UCSD-AML1 (cell line): ENCODE data around the gene NEDD4.
"Not testable (repeated sequence)": the region's sequence is repeated elsewhere in the genome, so short reads cannot be mapped to it uniquely, and the experiment has no call there.

Source experiments
- DNase-seq: peaks from one replicate; lab custom pipeline; 2025; ENCODE audit not compliant: unreplicated experiment; lab: John Stamatoyannopoulos, UW

The NEDD4 gene

DNA sequence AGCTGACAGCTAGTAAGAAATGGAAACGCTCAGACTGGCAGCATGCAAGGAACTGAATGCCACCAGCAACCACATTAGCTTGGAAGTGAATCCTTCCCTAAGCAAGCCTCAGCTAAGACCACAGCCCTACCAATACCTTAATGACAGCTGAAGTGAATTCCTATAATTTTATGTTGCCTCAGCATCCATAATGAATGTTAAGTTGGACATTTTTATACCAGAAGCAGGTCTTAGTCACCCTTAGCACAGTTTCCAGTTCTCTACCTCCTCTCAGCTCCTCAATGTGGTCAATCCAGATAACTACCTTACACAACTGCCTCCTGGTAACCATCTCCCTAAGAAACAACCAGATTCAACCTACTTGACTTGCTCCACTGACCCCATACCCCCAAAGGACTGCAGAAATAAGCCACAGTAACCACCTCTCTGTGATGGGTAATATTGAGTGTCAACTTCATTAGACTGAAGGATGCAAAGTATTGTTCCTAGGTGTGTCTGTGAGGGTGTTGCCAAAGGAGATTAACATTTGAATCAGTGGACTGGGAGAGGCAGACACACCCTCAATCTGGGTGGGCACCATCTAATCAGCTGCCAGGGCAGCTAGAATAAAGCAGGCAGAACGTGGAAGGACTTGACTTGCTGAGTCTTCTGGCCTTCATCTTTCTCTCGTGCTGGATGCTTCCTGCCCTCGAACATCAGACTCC lies 33.5 kb downstream of the NEDD4 start:
- DNase-seq = no peak

DNA sequence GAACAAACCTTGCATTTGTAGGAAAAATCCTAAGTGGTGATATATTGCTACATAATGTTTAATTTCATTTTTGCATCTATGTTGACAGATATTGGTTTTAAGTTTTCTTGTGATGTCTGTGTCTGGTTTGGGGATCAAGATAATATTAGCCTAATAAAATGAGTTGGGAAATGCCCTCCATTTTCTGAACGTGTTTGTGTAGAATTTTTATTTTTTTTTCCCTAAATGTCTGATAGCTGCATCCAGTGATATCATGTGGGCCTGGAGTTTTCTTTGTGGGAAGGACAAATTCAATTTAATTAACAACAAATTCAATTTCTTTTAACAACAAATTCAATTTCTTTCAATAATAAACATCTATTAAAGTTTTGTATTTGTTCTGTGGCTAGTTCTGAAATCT lies 35.1 kb downstream of the NEDD4 start:
- DNase-seq = no peak

DNA sequence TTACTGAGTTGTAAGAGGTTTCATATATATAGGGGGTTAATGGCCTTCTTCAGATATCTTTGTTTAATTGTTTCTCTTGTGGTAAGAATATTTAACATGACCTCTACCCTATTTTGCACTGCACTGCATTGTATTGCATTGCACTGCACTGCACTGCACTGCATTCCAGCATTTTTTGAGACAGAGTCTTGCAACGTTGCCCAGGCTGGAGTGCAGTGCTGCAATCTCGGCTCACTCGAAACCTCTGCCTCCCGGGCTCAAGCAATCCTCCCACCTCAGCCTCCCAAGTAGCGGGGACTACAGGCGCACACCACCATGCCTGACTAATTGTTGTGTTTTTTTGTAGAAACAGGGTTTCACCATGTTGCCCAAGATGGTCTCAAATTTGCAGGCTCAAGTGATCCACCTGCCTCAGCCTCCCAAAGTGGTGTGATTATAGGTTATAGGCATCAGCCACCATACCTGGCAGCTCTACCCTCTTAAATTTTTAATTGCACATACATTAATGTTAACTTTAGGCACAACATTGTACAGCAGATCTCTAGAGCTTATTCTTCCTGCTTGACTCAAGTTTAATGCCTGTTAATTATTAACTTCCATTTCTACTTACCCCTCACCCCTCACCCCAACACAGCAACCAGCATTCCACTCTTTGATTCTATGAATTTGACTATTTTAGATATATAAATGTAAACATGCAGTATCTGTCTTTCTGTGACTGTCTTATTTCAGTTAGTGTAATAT lies 38.4 kb downstream of the NEDD4 start:
- no peak for DNase-seq

DNA sequence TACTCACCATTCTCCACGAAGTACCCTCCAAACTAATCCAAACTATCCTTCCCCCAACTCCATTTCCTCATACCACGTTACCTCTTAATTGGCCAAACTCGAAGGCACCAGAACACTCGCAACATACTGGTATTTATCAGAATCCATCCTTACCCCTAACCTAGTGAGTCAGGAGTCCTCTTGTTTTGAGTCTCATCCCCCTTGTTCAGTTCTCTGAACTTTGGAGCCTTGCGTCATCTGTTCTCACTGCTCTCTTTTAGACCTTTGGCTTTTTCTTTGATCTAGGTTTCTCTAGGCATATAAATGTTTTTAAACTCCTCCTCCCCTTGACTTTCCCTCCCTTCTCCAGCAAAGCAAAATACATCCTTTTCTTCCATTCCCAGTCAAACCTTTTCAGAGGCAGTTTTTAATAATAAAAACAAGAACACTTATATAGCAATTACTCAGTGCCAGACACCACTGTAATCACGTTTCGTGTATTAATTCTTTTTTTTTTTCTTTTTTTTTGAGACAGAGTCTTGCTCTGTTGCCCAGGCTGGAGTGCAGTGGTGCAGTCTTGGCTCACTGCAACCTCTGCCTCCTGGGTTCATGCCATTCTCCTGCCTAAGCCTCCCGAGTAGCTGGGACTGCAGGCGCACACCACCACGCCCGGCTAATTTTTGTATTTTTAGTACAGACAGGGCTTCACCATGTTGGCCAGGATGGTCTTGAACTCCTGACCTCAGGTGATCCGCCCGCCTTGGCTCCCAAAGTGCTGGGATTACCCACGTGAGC lies 40.7 kb downstream of the NEDD4 start:
- DNase-seq = not testable (repeated sequence)

DNA sequence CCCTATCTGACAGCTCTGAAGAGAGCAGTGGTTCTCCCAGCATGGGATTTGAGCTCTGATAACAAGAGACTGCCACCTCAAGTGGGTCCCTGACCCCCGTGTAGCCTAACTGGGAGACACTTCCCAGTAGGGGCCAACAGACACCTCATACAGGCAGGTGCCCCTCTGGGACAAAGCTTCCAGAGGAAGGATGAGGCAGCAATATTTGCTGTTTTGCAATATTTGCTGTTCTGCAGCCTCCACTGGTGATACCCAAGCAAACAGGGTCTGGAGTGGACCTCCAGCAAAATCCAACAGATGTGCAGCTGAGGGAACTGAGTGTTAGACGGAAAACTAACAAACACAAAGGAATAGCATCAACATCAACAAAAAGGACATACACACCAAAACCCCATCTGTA lies 48.8 kb downstream of the NEDD4 start:
- not testable (repeated sequence) for DNase-seq

DNA sequence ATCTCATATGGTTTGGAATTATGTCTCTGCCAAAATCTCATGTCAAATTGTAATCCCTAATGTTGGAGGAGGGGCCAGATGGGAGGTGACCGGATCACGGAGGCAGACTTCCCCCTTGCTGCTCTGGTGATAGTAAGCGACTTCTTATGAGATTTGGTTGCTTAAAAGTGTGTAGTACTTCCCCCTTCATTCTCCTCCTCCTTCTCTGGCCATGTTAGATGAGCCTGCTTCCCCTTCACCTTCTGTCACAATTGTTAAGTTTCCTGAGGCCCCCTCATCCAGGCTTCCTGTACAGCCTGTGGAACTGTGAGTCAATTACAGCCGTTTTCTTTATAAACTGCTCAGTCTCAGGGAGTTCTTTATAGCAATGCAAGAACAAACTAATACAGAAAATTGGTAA lies 51.1 kb downstream of the NEDD4 start:
- DNase-seq = peak; percentile 48

DNA sequence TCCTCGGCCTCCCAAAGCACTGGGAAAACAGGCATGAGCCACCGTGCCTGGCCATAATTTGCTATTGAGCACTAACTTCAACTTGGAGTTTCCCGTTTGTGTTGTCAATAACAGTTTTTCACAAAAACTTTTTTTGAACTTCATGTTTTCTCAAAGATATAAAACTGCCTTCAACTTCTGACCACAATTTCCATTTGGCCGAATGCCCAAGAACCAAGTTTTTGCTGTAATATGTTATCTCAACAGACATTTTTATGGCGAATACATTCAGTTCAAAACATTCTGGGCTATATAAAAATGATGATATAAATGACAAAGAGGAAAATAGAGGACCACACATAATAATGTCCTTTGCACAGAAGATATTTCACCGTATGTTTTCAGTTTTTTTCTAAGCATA lies 56.4 kb downstream of the NEDD4 start:
- peak; percentile 25 for DNase-seq

DNA sequence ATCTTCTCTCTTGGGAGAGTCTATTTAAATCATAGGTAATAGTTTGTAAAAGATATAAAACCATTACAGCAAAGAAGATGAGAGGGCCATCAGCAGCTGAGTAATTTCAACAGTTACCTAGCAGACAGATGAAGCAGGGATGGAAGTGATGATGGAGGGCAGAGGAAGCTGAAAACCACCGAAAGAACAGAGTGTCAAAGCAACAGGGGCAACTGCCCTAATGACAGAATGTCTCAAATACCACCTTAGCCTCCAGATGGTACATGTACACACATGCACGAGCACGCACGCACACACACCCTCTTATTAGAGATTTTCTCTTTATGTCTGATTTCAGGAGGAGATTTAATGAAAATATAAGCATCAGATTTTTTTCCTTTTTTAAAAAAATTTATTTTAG lies 64.5 kb downstream of the NEDD4 start:
- no peak for DNase-seq

DNA sequence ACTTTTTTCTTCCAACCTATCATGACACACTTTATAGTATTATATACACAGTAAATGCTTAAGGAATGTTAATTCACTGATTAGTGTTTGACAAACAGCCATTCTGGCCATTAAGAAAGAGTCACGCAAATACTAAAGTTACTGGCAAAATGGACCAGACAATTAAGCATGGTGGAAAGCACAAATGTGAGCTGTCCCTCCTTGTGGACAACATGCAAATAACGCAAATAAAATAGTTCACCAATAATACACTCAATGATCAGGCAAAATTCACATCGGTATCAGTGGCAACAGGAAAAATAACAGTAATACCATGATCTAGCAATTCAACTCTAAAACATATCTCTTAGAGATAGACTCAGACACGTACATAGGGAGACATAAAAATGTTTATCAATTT lies 71.7 kb downstream of the NEDD4 start:
- DNase-seq = no peak

DNA sequence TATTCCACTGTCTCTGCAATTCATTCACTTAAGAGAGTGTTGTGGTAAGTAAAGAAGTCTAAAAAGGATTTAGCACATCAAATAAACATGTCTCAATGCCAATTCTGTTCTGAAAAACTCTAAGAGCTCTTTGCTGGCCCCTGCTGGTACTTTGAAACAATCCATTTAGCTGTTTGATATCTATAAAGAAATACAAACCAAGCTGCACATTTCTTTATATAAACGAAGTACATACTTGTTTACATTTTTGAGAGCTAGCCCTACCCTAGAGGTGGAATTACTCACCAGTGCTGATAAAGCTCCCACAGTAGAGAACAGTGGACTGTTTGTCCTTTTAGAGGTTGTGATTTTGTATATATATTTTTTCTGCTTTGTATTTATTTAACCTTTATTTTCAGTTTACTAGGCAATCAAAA lies 75.5 kb downstream of the NEDD4 start:
- no peak for DNase-seq

DNA sequence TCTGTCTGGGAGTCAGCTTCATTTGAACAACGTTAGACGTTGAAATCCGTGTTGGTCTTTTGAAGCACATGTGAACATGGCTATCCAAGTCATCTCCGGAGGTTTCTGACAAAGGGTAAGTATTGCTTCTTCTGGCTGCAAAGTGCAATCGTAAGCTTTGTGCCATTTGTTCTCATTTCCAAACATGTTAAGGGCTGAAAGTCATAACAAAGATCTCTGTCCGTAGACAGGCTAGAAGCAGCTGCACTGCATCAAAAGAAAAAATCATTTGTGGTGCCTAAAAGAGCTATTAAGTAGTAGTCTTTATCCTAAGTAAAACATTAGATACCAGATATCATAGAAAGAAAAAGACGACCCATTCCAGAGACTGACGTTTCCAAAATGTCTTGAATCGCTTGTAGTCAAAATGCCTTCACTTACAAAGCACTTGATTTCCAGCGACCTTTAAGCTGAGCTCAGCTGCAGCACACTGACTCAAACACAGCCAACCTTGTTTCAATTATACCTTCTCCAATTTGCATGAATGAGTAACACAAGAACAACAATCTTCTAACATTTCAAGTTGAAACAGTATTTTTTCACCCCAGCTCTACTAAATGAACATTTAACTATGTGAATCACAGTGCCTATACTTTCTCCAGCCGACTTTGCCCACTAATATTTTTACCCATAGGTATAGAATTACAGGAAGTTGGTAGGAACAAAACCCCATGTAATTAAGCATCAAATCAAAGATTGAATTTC lies 76.6 kb downstream of the NEDD4 start:
- DNase-seq = no peak

DNA sequence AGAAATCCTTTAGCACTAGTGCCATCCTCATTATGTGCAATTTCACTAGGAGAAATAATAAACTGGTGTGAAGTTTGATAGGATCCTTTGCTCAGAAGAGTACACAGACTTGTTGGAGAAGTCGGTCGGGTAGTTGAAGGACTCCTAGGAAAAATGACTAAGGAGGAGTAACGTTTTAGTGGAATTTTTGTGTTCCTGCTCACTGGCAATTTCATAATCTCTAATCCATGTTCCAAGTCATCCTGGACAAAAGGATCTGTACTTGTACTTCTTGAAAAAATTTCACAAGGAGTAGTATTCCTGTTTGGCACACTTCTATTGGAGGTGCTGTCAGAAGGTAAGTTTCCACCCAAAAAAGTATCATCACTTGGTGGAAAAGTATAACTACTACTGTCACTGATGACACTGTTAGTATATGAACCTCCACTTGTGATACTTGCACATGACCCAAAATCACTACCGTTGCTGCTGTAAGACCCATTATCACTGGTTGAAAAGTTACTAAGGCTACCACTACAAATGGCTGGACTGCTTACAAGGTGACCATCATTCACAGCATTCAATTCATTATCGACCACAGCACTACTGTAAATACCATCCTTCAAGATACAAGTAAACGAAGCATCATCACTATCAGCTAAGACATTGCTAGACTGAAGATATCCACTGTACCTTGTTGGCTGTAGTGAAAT lies 77.4 kb downstream of the NEDD4 start:
- no peak for DNase-seq

DNA sequence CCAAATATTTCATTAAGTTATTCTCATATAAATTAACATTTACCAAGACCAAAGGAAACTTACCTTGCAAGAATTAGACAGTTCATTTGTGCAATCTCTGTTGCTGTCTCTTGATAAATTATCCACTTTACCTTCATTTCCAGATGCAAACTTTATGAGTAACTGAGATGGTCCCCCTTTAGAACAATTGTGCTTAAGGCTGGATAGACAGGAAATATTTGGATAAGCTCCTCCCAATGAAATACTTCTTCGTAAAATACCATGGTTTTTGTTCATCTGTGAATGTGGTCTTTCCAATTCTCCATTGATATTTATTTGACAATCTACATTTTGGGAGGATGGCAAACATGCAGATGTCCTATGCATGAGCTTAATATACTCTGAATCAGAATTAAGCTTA lies 78.2 kb downstream of the NEDD4 start:
- DNase-seq = no peak

DNA sequence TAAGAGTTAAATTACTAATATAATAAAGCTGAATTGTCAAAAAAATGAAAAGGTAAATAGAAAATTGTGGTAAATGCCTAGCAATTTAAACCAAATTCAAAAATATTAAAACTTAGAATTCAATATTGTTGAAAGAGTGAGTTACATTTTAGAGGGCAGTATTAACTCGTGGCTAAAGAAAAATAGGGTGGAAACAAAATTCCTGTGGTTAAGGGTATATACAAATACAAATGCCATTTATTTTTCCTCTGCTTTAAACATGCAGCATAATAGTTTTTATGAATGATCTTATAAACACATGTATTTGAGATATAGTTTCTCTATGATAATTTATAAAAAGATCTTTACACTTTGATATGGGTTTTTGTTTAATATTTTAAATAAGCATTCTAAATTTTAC lies 79.0 kb downstream of the NEDD4 start:
- no peak for DNase-seq

DNA sequence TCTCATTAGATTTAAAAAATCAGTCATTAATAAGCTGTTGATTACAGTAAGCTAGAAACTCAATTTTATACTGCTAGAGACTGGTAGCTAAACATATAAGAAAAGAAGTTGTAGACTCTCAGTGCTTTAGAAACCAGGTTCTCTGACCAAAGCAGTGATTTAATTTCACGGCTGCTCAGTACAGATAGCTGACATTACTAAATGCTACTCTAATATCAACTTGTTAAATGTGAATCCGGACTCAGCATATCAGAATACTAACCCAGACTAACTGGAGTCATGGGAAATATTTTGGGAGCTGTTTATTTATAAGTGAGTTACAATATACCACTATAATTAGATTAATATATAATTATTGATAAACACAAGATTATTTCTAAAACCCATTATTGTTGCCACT lies 80.4 kb downstream of the NEDD4 start:
- no peak for DNase-seq

DNA sequence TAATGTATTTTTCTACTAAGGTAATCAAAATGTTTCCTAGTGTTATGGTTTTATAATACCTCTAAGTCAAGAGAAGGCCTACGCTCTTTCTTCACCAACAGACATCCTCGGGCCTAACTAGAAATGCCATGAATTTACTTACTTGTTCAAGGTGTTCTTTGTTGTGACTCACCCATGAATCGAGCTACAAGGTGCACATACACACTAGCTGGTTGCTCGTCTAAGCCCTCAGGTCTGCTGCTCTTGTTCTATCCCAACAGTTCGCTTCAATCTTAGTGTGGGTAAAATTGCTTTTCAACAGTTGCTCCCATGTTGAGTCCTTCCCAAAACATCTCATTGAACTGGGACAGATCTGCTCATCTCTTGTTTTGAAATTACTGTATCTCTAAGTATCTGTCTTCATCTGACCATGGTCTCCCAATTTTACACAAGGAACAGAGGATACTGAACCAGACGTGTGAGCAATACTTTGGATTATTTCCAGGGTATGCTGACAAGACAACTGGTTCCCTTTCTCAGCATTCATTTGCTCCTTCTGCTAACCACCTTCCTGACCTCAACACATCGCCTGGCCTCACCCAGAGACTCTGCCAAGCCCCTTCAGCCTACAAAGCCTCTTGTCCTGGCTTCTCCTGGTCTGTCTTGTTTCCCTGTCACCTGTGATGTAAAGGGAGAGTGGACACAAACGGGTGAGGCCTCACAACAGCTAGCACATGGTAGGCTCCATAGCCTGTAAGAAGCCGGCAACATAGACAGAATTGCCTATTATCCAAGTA lies 84.2 kb downstream of the NEDD4 start:
- no peak for DNase-seq

DNA sequence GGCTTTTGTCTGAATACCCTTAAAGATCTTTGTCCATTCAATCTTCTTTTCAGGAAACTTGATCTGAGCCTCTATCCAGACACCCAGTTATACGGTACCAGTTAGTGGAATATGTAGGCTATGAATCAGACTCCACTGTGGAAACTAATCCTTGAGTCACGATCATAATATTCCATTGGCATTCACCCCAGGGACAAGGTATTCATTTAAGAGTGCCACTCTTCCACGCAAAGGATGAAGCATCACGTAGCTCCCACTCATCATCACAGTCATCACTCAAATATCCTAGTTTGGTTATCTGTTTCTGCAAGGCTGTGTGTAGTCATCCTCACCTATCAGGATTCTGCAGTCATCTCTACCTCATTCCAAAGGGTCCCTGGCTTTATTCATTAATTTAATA lies 85.6 kb downstream of the NEDD4 start:
- DNase-seq = no peak

DNA sequence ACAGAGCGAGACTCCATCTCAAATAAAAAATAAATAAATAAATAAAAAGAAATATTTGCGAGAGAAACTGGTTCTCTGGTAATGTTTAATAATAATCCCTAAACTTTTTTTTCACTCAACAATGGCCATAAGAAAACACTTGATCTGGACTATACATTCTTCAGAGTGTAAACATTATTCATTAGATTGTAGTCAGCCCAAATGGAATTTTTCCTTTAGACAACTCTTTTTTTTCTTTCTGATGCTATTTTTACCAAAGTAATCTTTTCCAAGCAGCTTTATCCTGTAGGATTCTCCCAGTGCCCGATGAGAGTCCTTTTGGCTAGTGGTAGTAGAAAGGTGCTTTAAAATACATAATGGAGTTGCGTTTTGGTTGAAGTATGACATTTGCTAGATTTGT lies 90.4 kb downstream of the NEDD4 start:
- no peak for DNase-seq

DNA sequence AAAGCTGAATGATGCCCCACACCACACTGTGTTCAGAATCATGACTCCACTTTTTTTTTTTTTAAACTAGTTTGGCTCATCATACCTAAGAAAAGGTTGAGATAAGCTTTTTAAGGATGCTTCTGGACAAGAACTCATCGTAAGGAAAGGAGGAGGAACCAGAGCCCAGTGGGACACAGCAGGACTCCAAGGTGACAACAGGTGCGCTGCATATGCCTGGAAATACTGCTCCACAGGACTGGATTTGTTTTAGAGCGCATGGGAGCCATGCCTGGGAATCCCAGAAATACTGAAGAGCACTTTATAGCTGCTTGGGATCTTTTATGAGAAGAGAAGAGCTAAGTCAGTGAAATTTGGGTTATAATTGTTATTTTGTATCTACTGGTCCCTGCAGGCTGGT lies 93.4 kb downstream of the NEDD4 start:
- no peak for DNase-seq

DNA sequence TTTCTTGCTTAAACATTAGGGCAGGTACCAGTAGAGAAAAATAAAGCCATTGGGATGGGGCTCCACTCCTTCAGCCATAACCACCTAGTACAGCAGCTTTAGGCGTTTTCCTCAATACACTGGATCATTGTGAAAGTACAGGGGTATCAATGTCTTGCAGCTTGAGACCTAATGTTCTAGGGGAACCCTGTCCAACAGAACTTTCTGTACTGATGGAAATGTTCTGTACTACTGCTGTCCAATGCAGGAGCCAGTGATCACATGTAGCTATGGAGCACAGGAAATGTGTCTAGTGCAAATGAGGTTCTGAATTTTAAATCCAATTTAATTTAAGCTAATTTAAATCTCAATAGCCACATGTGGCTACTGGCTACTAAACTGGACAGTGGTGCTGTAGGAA lies 93.9 kb downstream of the NEDD4 start:
- DNase-seq = no peak
